Measurements from ENCODE around the gene NCKAP5.
A peak's percentile ranks its signal among the peaks of the same experiment; 100 is the strongest.

The NCKAP5 gene

GRCh38 chr2:132670496-132671150 lies 897.6 kb downstream of the NCKAP5 start:
- peak; percentile 68 for DNase-seq

GRCh38 chr2:132669908-132670495 lies 898.3 kb downstream of the NCKAP5 start, which contains the start of gene LYPD1:
LYPD1 (minus strand) TSS chr2:132670205; CDS start chr2:132669932, 273 bp downstream.
- peak; percentile 75 for DNase-seq

- peak; percentile 58 for DNase-seq
Measured at GRCh38 chr2:132668987-132669907, 899.0 kb downstream of the NCKAP5 start.

- peak; percentile 72 for DNase-seq
Measured at GRCh38 chr2:132668189-132668823, 900.0 kb downstream of the NCKAP5 start.

- no peak for DNase-seq
Measured at GRCh38 chr2:132667706-132668105, 900.6 kb downstream of the NCKAP5 start.

- DNase-seq = no peak
Measured at GRCh38 chr2:132665401-132666140, 902.7 kb downstream of the NCKAP5 start.

- no peak for DNase-seq
Measured at GRCh38 chr2:132664096-132664495, 904.2 kb downstream of the NCKAP5 start.

GRCh38 chr2:132662732-132663131 lies 905.5 kb downstream of the NCKAP5 start:
- DNase-seq = no peak

- DNase-seq = no peak
Measured at GRCh38 chr2:132659331-132659730, 908.9 kb downstream of the NCKAP5 start.

GRCh38 chr2:132656266-132656975 lies 911.8 kb downstream of the NCKAP5 start:
- DNase-seq = no peak

GRCh38 chr2:132654968-132655367 lies 913.3 kb downstream of the NCKAP5 start:
- no peak for DNase-seq

GRCh38 chr2:132654335-132654734 lies 913.9 kb downstream of the NCKAP5 start:
- no peak for DNase-seq

GRCh38 chr2:132652474-132652873 lies 915.8 kb downstream of the NCKAP5 start:
- no peak for DNase-seq

GRCh38 chr2:132651115-132652045 lies 916.9 kb downstream of the NCKAP5 start:
- no peak for DNase-seq

- no peak for DNase-seq
Measured at GRCh38 chr2:132646540-132647108, 921.6 kb downstream of the NCKAP5 start.

- no peak for DNase-seq
Measured at GRCh38 chr2:132645722-132646539, 922.3 kb downstream of the NCKAP5 start.

GRCh38 chr2:132645176-132645575 lies 923.1 kb downstream of the NCKAP5 start:
- DNase-seq = no peak

- DNase-seq = no peak
Measured at GRCh38 chr2:132642415-132642814, 925.8 kb downstream of the NCKAP5 start.

- no peak for DNase-seq
Measured at GRCh38 chr2:132641819-132642218, 926.4 kb downstream of the NCKAP5 start.

Measured in NCI-H345 (cell line).